Progenitor cell of endocrine pancreas (in vitro differentiated cells): ENCODE data around the gene CHAF1B. TPM values are rescaled to one million over a fixed set of nuclear protein-coding genes. Genes with fewer than 3 reads are reported as not detected.

Source experiments
- DNase-seq: peaks from one replicate; pipeline ENCODE4 v3.0.0; 2021; ENCODE audit warnings: low spot score; ENCODE audit not compliant: unreplicated experiment
- H3K27ac Mint-ChIP-seq: 2 replicates; pipeline ENCODE4 v1.8.0; 2021; ENCODE audit warnings: mild to moderate bottlenecking, moderate library complexity, mixed read lengths
- H3K27me3 Mint-ChIP-seq: 2 replicates; pipeline ENCODE4 v1.8.0; 2021; ENCODE audit warnings: mixed read lengths
- H3K36me3 Mint-ChIP-seq: 2 replicates; pipeline ENCODE4 v1.8.0; 2022; ENCODE audit warnings: mixed read lengths; ENCODE audit not compliant: insufficient read depth
- H3K4me1 Mint-ChIP-seq: 2 replicates; pipeline ENCODE4 v1.8.0; 2021; ENCODE audit warnings: low read depth, mixed read lengths
- H3K4me3 Mint-ChIP-seq: 2 replicates; pipeline ENCODE4 v1.8.0; 2021; ENCODE audit warnings: low read depth, mild to moderate bottlenecking, moderate library complexity, mixed read lengths
- H3K9me3 Mint-ChIP-seq: 2 replicates; pipeline ENCODE4 v1.8.0; 2021; ENCODE audit warnings: low read depth, mixed read lengths
- CTCF ChIP-seq: fragments of 200-600 bp; sonication (generic); IDR thresholded peaks from one replicate; pipeline ENCODE4 v1.5.0; 2021; ENCODE audit warnings: antibody characterized with exemption, mild to moderate bottlenecking; ENCODE audit not compliant: unreplicated experiment
- total RNA-seq: library from RNA; stranded (reverse); gene quantifications from 2 replicates; pipeline ENCODE4 v1.2.1, GENCODE V29; 2021

CHAF1B gene
- total RNA-seq, 1 donor from 2014 or later = 9.1 TPM

- Mint-ChIP-seq H3K4me3 (no peak overlapping the region), H3K36me3 (no peaks in the 10 kb centered on the region), H3K27ac (no peak overlapping the region), H3K9me3 (no peaks in the 10 kb centered on the region), H3K4me1 (peaks cover 5% of the 10 kb centered on the region), H3K27me3 (peaks cover 8% of the 10 kb centered on the region)
- TF ChIP-seq CTCF = no peak
- no peak for DNase-seq
These were observed 80.9 kb downstream of the CHAF1B start for GRCh38 chr21:36466061-36466511.

Other genes with a start within 250 kb of the CHAF1B start
- gene DOP1B, start 228.6 kb upstream of the CHAF1B start, total RNA-seq = 47.7 and 57.4 TPM in 2 replicates
- 32.2 and 33.7 TPM in 2 replicates for gene MORC3, start 65.2 kb upstream of the CHAF1B start, total RNA-seq
- not detected in 2 replicates for gene CLDN14, start 94.7 kb downstream of the CHAF1B start, total RNA-seq